Nephron (organoid): ENCODE results near the gene WDR81.
"Not testable (repeated sequence)": the region's sequence is repeated elsewhere in the genome, so short reads cannot be mapped to it uniquely, and the experiment has no call there.

ENCODE experiments used
- H3K27ac Mint-ChIP-seq, 3 experiments: 2 replicates each; pipeline ENCODE4 v1.8.0; 2020; ENCODE audit warnings: mixed read lengths in 3 of 3, mild to moderate bottlenecking in 2 of 3, moderate library complexity in 1 of 3
- H3K27me3 Mint-ChIP-seq: 2 replicates; pipeline ENCODE4 v1.8.0; 2021; ENCODE audit warnings: low read depth, mild to moderate bottlenecking, moderate library complexity, mixed read lengths
- H3K36me3 Mint-ChIP-seq: 2 replicates; pipeline ENCODE4 v1.8.0; 2020; ENCODE audit warnings: low read depth, mixed read lengths
- H3K4me1 Mint-ChIP-seq: 2 replicates; pipeline ENCODE4 v1.8.0; 2020; ENCODE audit warnings: mixed read lengths
- H3K4me3 Mint-ChIP-seq, 3 experiments: 2 replicates each; pipeline ENCODE4 v1.8.0; 2020; ENCODE audit warnings: mild to moderate bottlenecking in 3 of 3, mixed read lengths in 3 of 3, moderate library complexity in 2 of 3
- H3K9me3 Mint-ChIP-seq: 2 replicates; pipeline ENCODE4 v1.8.0; 2020; ENCODE audit warnings: mixed read lengths
- TF ChIP-seq, protein P1 (sequence below), 3 experiments: fragments of 200-600 bp; sonication (generic); IDR thresholded peaks; one replicate each; pipeline ENCODE4 v1.5.0; 2021; ENCODE audit warnings: antibody characterized with exemption in 3 of 3; ENCODE audit not compliant: unreplicated experiment in 3 of 3

Gene WDR81

DNA sequence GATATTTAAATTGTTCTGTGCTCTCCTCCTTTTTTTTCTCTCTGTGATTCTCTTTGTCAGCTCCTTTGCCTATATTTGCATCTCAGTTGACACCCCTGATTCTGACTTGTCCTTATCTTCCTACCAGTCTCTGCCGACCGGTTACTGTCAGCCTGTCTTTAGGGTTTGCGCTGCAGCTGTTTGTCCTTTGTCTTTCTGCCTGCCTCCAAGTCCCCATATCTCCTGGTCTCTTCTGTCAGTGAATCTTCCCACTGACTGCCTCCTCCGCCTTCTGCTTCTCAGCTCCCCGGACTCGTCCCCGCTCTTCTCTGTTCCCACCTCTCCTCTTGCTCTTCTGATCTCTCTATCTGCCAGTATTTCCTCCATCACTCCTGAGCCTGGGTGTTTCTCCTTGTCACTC lies 19.5 kb upstream of the WDR81 start:
- no peaks in the 10 kb centered on the region for H3K27me3 Mint-ChIP-seq
- H3K4me1 Mint-ChIP-seq = no peaks in the 10 kb centered on the region
- H3K36me3 Mint-ChIP-seq = no peaks in the 10 kb centered on the region
- H3K27ac Mint-ChIP-seq = peak overlapping the region in 1 of 3 experiments; percentile 36
- TF ChIP-seq, protein P1, sequence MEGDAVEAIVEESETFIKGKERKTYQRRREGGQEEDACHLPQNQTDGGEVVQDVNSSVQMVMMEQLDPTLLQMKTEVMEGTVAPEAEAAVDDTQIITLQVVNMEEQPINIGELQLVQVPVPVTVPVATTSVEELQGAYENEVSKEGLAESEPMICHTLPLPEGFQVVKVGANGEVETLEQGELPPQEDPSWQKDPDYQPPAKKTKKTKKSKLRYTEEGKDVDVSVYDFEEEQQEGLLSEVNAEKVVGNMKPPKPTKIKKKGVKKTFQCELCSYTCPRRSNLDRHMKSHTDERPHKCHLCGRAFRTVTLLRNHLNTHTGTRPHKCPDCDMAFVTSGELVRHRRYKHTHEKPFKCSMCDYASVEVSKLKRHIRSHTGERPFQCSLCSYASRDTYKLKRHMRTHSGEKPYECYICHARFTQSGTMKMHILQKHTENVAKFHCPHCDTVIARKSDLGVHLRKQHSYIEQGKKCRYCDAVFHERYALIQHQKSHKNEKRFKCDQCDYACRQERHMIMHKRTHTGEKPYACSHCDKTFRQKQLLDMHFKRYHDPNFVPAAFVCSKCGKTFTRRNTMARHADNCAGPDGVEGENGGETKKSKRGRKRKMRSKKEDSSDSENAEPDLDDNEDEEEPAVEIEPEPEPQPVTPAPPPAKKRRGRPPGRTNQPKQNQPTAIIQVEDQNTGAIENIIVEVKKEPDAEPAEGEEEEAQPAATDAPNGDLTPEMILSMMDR (IDR thresholded peaks at IDR 0.05; ENCODE audit: unreplicated experiment in 3 of 3) = no peak
- H3K4me3 Mint-ChIP-seq = no peak overlapping the region
- H3K9me3 Mint-ChIP-seq = no peaks in the 10 kb centered on the region

DNA sequence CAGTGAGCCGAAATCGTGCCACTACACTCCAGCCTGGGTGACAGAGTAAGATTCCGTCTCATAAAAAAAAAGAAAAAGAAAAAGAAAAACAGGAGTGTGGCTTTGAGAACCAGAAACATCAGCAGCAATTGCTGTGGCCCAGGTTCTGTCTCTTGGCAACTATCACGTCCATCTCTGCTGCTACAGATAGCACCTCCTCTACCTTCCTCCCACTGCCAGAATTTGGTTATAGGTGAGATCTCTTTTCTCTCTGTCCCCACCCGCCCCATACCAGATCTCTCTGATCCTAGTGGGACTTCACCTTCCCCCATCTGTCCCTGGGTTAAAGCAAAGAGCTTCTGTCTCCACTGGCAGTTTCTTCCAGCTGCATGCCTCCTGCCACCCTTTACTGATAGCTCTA lies 17.4 kb upstream of the WDR81 start:
- Mint-ChIP-seq H3K27me3 (no peaks in the 10 kb centered on the region), H3K4me1 (peaks cover 17% of the 10 kb centered on the region), H3K4me3 (peak overlapping the region in 1 of 3 experiments; percentile 9), H3K27ac (no peak overlapping the region), H3K9me3 (no peaks in the 10 kb centered on the region), H3K36me3 (peaks cover 2% of the 10 kb centered on the region)
- TF ChIP-seq, protein P1 (IDR thresholded peaks at IDR 0.05; ENCODE audit: unreplicated experiment in 3 of 3) = no peak

DNA sequence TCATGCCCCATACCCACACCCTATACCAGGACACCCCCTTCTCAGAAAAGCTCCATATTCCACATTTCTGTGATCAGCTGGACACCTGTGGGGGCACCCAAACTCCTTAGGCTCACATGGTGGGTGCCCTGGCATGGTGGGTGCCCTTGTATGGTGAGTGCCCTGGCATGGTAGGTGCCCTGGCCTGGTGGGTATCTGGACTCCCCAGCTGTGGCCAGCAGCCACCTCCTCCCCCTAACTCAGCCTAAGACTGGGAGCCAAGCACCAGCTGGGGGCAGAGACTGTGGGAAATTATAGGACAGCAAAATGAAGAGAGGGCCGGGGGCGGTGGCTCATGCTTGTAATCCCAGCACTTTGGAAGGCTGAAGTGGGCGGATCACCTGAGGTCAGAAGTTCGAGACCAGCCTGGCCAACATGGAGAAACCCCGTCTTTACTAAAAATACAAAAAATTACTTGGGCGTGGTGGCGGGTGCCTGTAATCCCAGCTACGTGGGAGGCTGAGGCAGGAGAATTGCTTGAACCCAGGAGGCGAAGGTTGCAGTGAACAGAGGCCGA lies 15.6 kb upstream of the WDR81 start:
- H3K9me3 Mint-ChIP-seq, H3K36me3 Mint-ChIP-seq, H3K27ac Mint-ChIP-seq, H3K27me3 Mint-ChIP-seq: not testable (repeated sequence)
- Mint-ChIP-seq H3K4me3 (peak overlapping the region; percentile 74 to 80 (median 74)), H3K4me1 (peaks cover 34% of the 10 kb centered on the region)

DNA sequence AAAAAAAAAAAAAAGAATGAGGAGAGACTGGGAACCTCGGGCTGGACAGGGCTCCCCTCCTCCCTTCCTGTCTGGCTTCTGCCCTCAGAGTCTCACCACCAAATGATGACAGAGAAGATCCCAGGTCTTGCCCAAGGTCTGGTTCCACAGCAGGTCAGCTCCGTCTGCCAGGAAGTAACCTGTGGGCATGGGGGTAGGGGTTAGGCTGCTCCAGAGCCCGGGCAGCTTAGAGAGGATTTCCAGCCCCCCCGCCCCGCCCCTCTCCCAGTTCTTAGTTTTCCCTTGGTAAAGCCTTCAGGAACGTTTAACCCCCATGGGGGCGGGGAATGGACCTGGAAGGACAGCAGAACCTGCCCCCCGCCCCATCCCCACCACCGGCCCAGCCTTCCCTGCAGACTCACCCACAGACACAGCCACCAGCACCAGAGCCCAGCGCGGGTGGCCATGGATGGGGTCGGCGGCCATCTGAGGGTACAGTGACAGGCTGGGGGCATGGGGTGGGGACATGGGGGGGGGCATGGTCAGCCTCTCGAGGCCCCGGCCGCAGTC lies 15.0 kb upstream of the WDR81 start:
- peak overlapping the region; percentile 73 to 74 (median 74) for H3K4me3 Mint-ChIP-seq
- no peak overlapping the region for H3K27ac Mint-ChIP-seq
- H3K36me3 Mint-ChIP-seq = peaks cover 8% of the 10 kb centered on the region
- no peaks in the 10 kb centered on the region for H3K27me3 Mint-ChIP-seq
- TF ChIP-seq, protein P1 (IDR thresholded peaks at IDR 0.05; ENCODE audit: unreplicated experiment in 3 of 3) = no peak
- H3K9me3 Mint-ChIP-seq = no peaks in the 10 kb centered on the region
- peaks cover 38% of the 10 kb centered on the region for H3K4me1 Mint-ChIP-seq

DNA sequence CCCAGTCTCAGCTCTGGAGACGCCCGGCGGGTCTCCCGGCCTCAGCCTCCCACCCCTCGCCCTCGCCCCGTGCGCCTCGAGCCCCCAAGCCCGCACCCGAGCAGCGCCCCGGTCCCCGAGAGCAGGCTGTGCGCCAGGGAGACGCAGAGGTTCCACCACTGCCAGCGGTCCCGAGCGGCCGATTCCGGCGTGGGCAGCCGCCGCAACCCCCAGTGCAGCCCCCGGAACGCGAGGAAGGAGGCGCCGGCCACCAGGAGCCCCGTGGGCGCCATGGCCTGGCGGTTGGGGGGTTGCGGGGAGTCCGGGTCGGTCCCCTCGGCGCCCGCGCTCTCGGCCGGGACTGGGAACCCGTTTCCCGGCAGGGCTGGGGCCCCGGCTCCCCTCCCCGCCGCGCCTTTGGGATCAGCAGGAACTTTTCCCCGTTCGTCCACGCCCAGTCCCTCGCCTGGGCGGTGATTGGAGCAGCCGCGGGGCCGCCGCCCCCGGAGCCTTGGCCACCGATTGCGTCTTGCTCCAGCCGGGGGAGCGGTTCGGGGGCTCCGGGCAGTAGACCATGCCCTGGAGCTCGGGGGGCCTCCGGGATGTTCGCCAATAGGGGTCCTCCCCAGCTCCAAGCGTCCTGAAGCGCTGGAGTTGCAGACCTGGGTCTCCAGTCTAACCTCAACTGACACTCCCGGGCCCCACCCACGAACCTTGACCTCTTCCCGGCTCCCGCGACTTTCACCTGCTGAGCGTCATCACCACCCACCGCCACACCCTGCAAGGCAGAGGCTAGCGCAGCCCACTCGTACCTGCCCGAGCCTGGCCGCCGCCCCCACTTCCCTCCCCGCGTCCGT lies 14.3 kb upstream of the WDR81 start, which contains the start of gene TLCD2:
TSS of gene TLCD2 (minus strand) at position 407 of the 836 bp plus-strand sequence. CDS start at position 272, 135 bp downstream.
- Mint-ChIP-seq H3K4me1 (peaks cover 38% of the 10 kb centered on the region), H3K27ac (peak within 1 kb of the TSS in 2 of 3 experiments; percentile 95), H3K27me3 (no peaks in the 10 kb centered on the region), H3K4me3 (peak within 1 kb of the TSS; percentile 79 to 94 (median 84)), H3K36me3 (peaks cover 8% of the 10 kb centered on the region), H3K9me3 (no peaks in the 10 kb centered on the region)
- TF ChIP-seq, protein P1 (IDR thresholded peaks at IDR 0.05; ENCODE audit: unreplicated experiment in 3 of 3) = no peak

DNA sequence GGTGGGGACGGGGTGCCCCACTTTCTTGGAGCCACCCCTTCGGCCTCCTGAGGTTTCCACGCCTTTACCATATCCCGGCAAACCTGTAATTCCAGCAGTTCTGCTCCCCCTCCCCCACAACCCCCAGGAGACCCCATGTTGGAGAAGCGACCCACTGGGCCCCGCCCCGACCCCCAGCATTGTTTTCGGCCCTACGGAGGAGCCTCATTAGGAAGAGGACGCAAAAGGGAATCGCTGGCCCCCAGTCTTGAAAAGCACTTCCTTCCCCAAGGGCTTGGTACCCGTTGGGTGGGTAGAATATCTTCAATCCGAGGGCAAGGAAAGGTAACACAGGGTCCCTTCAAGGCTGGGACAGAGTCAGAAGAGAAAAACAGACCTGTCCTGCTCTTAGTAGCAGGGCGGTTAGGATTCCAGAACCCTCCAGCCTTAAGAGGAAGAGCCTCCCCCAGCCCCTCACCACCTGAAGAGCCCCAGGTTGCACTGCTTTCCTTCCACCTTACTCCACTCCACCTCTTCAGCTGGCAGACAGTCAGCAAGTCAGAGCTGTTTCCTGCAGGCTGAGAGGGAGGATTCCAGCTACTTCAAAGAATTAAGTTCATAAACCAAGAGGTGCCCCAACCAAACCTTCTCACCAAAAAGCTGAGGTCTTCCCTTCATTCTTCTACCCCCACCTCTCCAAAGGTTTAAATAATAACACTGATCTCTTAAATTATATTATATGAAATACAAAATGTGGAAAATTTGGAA lies 13.5 kb upstream of the WDR81 start:
- Mint-ChIP-seq H3K4me3 (peak overlapping the region; percentile 79 to 94 (median 84)), H3K4me1 (peaks cover 38% of the 10 kb centered on the region), H3K27ac (peak overlapping the region in 2 of 3 experiments; percentile 95), H3K36me3 (peaks cover 8% of the 10 kb centered on the region), H3K27me3 (no peaks in the 10 kb centered on the region), H3K9me3 (no peaks in the 10 kb centered on the region)
- TF ChIP-seq, protein P1 (IDR thresholded peaks at IDR 0.05; ENCODE audit: unreplicated experiment in 3 of 3) = no peak
